Stimulated activated CD4-positive, alpha-beta T cell treated with anti-CD3 and anti-CD28 coated beads, TNF-alpha, amount 100 ng/mL, for 1 hour (primary cell): ENCODE results near the gene SMIM34.
"Not testable (repeated sequence)": the region's sequence is repeated elsewhere in the genome, so short reads cannot be mapped to it uniquely, and the experiment has no call there.

Source experiments
- DNase-seq, 3 donors: peaks; one replicate each; pipeline ENCODE4 v3.0.0-alpha.2; 2020; ENCODE audit warnings: low read depth in 3 of 3, low spot score in 1 of 3

Gene SMIM34, protein sequence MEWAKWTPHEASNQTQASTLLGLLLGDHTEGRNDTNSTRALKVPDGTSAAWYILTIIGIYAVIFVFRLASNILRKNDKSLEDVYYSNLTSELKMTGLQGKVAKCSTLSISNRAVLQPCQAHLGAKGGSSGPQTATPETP

DNA sequence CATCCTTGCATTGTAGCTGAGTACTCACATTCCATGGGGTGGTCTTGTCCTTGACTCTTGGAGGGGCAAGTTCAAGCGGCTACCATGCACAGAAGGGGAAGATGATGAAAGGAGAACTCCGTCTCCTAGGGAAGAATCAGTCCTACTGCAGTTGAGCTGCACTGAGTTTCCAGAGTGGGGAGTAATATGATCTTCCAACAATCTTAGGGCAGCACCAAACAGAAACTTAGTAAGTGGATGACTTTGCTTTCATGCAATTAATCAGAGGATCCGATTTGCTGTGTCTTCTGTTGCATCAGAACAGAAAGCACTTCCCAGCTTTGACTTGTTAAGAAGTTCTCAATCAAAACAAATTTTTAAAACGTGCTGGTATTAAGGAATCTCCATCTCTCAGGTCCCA is at the start of gene SMIM34:
TSS of gene SMIM34 (minus strand) at position 147 of the 400 bp plus-strand sequence. CDS start at position 35, 112 bp downstream.
- not testable (repeated sequence) for DNase-seq

DNA sequence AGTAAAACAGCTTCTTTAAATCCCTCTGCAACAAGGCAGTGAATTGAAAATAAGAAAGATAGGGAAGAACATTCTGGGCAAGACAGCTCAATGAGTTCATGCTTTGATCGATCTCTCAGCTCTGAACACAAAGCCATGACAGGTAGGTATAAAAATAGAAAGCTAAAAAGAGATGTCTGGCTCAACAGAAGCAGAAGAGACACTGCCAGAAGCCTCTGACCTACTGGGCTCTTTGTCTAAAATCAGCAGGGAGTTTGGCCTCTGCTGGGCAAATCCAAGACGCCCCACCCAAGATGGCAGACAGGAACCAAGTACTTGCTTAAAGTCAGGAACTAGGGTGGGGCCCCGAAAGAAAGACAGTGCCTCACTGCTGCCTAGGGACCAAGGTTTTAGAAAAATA is 43.6 kb upstream of the SMIM34 start:
- not testable (repeated sequence) for DNase-seq

DNA sequence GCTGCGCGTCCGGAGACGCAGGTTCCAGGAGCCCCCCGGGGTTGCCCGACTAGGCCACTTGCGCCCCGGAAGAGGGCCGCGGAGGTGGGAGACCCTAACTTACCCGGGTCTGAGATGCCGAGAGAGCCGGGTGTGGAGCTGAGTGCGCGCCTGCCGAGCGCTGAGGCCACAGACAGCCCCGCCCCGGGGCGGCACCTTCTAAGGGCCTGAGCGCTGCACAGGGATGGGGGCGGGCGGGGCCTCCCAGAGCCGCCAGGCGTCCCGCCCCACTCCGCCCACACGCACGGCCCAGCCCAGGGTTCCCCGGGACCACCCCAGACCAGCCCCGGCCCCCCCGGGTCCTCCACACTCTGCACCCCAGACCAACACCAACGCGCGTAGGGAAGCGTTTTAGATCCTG is 35.7 kb upstream of the SMIM34 start:
- DNase-seq: not testable (repeated sequence)

DNA sequence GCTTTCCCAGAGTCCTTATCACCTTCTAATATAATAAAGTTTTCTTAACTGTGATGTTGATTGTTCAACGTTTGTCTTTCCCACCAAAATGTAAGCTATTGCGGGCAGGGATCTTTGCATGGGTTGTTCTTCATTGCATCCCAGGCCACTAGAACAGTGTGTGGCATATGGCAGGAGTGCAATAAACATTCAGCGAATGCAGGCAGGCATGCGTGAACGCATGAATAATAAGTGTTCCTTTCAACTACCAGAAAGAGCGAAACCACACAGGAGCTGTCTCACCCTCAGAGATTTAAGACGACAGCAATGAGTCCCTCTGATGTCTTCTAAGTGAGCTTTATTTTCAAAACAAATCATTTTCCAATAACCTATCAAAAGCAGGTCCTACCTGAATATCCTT is 34.5 kb upstream of the SMIM34 start:
- not testable (repeated sequence) for DNase-seq

DNA sequence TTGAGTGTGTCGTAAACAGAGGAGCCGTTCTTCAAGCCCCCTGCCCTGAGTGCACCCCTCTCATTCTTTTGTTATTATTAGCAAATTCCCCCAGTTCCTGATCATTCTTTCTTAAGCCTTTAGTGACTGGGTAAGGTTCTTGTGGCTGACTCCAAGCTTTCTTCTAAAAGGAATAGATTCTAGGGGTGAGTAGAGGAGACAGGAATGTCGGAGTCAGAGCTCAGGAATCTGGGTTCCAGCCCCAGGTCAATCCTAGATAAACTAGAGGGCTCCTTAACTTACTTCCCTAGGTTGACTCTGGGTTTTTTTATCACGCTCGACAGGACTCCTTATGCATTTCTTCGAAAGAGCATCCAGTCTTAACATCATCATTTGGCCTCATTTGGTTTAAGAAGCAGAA is 32.4 kb upstream of the SMIM34 start:
- not testable (repeated sequence) for DNase-seq

DNA sequence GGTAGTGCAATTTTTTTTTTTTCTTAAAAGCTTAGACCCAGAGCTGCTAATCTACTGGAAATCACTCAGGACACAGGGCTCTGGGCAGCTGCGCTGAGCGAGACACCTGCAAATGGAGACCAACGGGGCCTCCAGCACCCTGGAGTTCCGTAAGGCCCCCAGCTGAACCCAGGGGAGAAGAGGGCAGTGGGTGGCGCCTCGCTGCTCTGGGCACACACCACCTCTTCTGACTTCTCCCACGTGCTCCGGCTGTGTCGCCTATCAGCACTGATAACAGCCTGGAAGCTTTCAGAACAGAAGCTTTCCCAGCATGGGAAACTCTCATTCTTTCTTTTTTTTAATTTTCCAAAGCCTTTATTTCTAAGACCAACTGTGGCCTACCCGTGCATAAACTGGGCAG is 31.9 kb upstream of the SMIM34 start:
- not testable (repeated sequence) for DNase-seq

DNA sequence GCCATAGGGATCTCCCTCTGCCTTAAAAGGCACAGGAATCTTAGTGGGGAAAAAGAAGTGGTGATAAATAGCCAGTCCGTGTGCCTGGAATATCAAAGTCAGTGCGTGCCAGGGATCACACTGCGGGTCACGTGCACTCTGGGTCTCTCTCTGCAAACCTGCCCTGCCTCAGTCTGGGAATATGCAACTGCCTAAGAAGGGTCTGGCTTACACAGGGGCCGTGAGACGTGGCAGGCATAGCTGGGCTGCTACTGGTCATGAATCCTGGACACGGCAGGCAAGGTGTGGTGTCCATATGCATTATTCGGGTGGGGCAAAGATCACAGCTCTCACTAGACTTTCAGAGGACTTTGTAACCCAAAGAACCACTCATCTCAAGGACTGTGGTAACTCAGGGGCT is 23.3 kb upstream of the SMIM34 start:
- DNase-seq: not testable (repeated sequence)

DNA sequence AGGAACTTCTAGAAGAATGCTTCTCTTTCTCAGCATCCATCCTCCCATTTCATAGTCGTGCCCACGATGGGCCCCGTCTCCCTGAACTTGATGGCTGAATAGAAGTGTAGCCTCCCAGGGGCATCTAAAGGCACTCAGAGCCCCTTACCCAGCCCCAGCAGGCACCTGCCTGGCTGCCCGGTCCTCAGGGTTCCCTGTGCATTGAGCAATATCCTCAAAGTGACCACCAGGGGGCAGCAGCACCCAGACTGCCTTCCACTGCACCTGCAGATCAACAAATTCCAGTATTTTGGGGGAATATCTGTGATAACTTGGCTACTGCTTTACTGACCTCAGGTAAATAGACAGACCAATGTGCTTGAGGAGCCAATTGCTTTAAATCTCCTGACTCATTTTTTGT is 19.7 kb upstream of the SMIM34 start:
- not testable (repeated sequence) for DNase-seq

DNA sequence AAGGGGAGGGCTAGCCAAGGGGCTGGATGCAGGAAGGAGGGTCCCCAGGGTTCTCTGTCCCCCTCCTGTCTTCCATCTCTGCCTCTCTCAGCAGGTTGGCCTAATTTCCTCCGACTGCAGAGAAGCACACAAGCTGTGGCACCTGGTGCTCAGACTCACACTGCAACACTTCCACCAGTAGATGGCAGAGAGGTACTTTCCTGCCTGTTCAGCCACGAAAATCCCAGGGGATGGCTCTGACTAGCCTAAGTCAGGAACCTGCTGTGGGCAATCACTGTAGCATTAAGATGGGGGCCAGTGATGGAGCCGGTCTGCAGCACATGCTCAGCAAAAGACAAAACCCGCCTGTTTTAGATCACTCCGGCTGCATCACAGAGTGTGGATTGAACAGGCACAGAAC is 6.0 kb upstream of the SMIM34 start:
- DNase-seq: not testable (repeated sequence)

DNA sequence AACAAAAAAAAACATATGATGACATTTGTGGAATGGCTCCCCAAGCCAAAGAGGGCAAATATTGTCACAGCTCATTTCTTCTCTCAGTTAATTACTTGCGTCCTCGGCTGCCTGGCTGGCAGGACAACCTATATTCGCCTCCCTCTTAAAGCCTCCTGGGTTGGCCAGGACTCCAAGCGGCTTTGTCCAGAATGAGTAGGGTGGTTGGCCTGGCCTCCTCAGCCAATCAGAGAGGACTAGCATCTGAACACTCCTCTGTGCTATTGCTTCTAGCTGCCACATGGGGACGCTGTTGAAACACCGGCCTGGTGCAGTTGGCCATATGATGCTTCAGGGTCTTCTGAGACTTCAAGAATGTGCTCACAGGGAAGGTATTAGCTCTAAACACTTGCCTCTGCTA is 4.7 kb upstream of the SMIM34 start:
- DNase-seq: not testable (repeated sequence)

DNA sequence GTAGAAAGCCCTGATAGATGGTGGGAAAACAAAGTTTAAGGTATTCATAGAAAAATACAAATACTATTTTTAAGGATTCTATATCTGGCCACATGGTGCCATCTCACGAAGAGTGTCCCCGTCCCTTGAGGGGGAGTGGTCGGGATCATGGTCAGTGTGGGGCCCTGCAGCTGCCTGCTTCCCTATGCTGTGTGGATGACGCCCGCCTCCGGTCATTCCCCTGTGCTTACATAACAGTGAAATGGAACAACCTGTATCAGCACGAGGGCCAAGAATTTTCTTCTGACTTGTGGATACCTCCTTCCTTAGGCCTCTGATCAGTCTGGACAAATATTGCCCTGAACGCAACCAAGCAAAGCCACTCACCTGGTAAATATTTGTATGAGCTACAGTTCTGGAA is 3.6 kb upstream of the SMIM34 start:
- not testable (repeated sequence) for DNase-seq

DNA sequence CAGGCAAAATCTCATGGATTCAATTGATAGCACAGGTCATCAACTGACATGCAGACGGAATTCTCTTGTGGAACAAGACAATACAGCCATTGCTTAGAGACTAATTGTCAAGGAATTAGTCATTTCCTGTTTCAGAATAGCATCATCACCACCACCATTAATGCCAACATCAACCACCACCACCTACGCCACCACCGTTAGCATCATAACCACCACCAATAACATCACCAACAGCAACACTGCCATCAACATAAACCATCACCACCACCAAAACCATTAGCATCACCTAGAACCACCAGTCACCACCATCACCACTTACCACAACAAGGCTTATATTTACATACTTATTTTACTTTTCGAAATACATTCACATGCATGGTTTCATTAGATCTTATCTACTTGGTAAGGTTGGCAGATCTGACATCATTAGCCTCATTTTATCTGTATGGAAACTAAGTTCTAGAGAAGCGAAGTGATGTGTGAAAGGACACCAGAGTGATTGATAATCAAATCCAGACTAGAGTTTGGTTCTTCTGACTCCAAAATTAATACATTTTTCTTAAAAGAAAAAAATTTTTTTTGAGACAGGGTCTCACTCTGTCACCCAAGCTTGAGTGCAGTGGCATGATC is 6.2 kb downstream of the SMIM34 start:
- not testable (repeated sequence) for DNase-seq

DNA sequence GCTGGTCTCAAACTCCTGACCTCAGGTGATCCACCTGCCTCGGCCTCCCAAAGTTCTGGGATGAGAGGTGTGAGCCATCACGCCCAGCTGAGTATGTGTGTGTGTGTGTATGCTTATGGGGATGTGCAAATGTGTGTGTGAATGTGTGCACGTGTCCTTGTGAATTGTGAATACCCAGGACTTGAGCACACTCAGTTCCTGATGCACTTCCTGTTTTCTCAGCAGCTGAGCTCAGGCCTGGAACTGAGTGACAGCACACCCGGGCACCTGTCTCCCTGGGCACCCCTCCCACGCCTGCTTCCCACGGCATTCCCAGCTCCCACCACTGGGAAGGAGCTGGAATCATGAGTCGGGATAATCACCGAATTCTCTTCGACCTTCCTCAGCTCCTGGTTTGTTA is 16.5 kb downstream of the SMIM34 start:
- DNase-seq: not testable (repeated sequence)

DNA sequence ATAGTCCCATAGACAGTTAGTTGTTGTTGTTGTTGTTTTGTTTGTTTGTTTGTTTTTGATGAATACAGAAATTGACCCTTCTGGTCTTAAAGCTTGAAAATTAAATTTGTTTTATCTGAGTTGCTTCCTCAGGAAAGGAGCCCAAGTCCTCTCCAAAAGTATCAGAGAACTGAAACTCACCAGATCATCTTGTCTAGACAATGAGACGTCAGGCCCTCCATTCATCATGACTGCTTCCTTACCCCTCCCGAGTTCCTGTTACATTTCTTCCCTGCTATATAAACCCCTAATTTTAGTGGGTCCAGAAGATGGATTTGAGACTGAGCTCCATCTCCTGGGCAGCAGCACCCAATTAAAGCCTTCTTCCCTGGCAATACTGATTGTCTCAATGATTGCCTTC is 17.1 kb downstream of the SMIM34 start:
- not testable (repeated sequence) for DNase-seq

DNA sequence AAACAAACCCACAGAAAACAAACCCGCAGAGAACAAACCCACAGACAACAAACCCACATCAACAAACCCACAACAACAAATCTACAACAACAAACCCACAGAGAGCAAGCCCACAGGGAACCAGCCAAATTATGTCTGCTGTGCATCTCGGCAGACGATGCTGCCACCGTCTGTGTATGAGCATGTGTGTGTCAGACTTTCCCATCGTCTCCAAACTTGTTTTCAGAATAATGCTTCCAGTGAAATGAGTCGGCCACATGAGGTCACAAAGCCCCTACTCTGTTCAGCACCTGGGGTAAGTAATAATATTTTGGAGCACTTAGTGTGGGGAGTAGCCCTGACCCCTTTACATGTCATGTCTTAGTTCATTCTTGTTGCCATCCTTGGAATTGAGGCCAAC is 17.6 kb downstream of the SMIM34 start:
- DNase-seq: not testable (repeated sequence)

DNA sequence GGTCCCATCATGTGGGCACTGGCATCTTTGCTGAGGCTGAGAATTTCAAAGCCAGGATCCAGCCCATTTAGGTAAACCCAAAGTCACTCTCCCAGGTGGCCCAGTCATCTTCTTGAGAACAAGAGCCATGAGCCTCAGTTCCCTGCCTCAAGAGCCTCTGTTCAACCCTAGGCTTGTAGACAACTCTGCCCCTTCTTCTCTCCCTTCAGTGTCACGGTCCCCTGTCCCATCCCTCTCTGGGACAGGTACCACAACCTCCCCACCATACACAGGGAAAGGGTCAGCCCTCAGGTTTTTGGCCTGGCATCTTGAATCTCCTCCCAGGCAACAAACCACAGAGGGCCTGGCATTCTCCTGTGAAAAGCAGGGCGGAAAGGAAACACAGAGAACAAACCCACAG is 18.1 kb downstream of the SMIM34 start:
- not testable (repeated sequence) for DNase-seq

DNA sequence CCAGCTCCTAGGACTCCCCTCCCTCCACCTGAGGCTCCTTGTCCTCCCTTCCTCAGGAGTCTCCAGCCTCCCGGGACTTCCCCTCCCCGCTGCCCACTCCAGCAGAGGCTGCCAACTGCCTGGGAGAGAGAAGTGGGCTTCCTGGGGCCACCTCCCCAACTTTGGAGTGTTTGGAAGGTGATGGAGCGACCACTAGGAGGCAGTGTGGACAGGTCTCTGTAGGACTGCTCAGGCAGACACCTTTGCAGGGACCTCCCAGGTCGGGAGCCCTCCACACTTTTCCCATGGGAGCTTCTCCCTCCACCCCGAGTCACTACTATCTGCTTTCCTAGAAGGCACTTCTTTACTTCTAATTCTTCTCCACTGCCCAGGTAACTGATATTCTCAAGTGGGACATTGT is 19.0 kb downstream of the SMIM34 start:
- not testable (repeated sequence) for DNase-seq

DNA sequence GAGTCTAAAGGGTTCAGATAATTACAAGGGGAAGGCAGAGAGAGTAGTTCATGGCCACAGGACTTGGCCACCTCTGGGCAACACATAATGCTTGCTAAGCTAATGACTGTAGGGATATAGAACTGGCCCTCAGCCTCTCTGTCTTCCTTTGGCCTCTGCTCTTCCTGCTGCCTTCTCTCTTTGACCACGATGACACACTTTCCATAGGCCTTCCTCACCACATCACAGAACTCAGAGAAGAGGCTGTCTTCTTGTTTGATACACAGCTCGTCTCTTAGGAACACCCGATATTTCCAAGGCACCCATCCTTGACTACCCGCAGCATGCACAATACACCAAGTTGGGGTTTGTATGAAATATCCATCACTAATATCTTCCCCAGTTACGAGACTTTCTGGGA is 23.2 kb downstream of the SMIM34 start:
- DNase-seq: not testable (repeated sequence)

DNA sequence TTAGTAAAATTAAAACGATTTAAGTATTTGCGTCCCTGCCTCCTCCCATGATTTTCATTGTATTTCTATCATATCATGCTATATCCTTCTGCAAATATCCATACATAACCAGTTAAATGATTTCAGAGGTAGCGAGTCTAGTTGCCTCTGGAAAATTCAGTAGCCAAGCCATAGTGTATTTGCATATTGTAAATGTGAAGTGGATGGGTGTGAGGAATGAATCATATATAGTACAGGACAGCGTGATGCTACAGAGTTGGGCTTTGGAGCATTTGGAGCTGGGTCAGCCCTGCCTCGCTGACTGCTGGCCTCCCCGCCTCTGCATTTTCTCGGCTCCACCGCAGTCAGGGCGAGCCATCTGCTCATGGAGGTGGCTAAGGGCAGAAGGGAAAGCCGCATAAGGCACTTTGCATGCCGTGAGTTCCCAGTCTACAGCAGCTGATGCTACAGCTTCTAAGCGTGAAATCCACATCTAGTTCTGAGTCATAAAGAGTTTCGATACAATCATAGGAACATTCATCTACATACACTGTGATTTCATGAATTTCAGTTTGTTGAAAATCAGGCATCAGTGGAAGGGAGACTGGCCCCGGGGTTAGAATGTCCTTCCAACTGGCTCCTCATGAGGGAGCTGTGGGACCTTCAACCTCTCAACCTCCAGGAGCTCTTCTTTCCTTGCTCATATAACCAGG is 39.9 kb downstream of the SMIM34 start:
- not testable (repeated sequence) for DNase-seq

DNA sequence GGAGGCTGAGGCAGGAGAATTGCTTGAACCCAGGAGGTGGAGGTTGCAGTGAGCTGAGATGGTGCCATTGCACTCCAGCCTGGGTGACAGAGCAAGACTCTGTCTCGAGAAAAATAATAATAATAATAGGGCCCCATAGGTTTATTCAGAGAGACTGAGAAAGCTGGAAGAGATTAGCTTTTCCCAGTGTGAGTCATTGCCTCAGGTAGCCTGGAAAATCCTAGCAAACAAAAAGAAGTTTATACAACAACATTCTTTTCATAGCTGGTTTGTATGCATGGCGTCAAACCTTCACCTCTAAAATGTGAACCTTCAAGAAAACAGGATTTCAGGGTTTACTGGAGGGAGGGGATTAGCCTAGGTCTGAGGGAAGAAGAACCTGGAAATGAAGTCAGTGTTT is 40.6 kb downstream of the SMIM34 start:
- DNase-seq: not testable (repeated sequence)

DNA sequence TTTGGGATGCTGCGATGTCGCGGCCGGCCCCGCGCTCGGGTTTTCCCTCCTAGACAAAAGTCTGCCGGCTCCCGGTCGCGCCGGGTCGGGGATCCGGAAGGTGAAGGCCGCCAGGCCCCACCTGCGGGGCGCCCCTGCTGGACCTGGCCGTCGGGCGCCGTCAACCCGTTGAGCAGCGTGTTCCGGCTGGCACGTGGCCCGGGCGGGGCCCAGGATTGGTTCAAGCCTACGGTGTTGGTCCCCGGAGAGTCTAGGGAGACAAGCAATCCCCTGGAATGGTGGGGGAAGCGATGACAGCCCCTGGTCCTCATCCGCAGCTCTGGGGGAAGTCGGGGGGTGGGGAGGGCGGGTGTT is 48.2 kb downstream of the SMIM34 start:
- not testable (repeated sequence) for DNase-seq

DNA sequence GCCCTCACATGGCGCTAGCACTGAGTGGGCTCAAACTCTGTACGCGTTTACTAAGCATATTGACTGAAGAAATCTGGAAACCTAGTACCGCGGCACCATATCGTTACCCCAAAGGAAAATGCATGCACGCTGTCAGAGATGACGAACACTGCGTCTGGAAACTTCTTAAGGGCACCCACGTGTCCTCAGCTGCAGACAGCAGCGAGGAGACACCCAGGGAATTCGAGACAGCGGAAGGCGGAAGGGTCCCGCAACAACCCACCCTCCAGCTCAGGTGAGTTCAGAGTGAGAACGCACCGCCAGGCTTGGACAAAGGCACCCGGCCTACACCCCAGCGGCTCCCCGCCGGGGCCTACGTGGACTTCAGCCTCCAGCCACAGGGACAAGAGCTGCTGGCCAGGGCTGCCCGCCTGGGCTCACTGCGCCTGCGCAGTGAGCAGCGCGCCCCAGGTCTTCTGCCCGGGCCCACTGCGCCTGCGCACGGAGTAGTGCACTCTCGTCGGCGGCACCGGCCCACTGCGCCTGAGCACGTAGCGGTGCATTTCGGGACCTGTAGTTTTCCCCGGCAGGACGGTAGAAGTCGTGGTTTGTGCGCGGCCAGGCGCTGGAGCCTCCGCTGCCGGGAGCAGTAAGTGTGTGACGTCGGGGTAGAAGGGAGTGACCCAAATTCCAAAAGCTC is 48.7 kb downstream of the SMIM34 start, which contains the start of gene SMIM11:
TSS of gene SMIM11 (plus strand) at position 568 of the 679 bp plus-strand sequence. CDS start 3,998 bp downstream, outside the sequence.
- not testable (repeated sequence) for DNase-seq
